GM21381 (cell line): ENCODE data around the gene HOXB6.

Source experiments
- ATAC-seq: cut with Tn5 transposase; IDR thresholded peaks from one replicate; pipeline ENCODE4 v1.9.1; 2021; ENCODE audit warnings: mild to moderate bottlenecking, moderate library complexity; ENCODE audit not compliant: unreplicated experiment

HOXB6 gene

DNA sequence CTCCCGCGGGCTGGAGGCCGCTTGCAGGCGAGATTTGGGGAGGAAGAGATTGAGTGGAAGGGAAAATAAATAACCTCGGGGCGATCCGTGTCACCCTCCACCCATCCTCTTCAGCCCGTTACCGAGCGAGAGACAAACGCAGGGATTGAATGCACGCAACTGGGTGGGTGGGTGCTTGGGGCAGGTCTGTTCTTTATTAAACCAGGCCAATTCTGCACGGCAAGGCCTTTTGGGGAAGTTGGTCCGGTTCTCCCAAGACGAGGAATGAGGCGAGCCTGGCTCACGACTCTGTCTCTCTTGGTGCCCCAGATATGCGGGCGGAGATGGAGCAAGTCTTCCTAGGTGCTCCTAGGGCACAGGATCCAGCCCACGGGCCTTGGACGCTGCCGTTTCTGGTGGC is 6.4 kb upstream of the HOXB6 start:
- ATAC-seq: no peak

DNA sequence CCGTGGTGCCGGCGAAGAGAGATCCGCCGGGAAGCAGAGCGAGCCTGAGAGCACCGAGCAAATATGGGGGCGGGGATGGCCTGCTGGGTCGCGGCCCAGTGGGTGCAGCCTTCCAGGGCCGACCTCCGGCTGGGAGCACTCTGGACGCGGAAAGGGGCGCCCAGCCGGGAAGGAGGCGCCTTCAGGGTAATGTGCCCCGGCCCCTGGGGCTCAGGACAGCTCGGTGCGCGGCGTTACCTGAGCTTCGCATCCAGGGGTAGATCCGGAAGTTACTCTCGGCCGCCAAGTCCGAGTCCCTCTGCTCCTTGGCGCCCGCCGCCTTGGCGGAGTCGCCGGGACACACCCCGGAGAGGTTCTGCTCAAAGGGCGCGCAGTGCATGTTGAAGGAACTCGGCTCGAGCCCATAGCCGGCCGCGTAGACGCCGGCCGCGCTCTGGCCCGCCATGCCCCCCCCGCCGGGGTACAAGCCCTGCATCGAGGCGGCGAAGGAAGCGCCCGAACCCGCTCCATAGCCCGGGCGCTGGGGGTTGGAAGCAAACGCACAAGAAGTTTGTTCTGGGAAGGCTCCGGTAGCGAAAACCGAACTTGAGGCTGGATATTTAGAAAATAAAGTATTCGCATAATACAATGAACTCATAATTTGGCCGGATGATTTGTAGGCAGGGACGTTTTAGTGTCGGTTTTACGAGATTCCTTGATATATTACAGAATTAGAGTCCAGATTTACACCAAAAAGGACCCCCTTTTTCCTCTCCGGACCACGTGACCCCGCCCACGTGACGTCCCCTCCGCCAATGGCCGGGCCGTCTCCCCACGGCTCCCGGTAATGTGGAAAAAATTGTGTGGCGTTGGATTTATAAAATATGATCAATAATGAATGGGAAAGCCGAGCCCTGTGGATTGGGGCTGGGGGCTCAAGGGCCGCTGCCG is 5.8 kb upstream of the HOXB6 start, which contains the start of gene HOXB7:
TSS of gene HOXB7 (minus strand) at position 736 of the 930 bp plus-strand sequence. CDS start at position 637, 99 bp downstream.
- ATAC-seq: no peak

DNA sequence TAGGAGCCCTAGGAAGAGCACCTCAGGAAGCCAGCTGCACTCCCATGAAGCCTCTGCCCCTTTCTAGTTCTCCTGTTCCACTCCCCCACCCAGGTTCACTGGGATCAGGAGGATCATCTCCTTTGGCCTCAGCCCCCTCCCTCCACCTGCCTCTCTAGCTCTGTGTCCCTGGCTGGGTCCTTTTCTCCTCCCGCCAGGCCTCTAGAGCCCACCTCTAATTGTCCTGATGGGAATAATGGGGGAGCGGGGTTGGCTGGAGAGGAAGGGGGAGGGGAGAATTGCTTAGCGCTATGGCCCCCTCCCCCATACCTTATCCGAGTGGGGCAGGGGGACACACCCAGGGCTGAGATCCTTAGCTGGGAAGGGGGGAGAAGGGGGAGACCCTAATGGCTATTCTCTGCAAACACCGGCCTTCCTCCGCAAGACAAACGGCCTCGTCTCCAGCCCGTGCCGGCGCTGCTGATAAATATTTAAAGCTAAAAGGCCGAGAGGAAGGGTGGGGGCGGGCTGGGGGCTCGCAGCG is 5.0 kb upstream of the HOXB6 start:
- ATAC-seq: no peak

DNA sequence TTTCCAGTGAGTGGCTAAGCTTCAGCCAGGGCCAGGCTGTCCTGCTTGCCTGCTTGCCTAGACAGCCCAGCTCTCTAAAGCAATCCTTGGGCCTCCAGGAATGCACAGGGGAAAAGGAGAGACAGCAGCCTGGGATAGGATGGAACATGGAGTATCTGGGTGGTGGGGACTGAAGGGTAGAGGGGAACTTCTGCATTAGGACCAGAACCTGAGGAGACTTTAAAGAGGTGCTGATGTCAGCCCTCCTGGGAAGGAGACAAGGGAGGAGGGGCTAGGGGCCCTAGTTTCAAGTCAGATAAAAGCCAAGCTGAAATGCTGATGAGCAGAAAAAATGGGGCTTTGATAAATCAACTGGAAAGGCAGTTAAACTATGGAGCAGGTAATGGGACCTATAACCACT is 4.2 kb upstream of the HOXB6 start:
- ATAC-seq: no peak

DNA sequence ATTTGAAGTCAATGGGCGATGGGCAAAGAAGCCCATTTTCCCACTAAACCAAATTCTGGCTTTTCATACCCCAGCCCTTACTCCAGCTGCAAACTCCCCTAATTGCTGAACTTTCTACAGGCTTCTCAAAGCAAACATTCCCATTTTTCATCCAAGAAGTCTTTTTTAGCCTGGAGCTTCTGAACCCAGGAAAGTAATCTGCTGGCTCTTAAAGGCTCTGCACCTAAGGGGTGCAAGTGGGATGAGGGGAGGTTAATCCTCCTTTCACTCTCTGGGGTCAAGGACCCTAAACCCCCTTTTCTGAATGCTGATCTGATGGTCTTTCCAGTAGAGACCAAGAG is 3.7 kb upstream of the HOXB6 start:
- ATAC-seq: no peak

DNA sequence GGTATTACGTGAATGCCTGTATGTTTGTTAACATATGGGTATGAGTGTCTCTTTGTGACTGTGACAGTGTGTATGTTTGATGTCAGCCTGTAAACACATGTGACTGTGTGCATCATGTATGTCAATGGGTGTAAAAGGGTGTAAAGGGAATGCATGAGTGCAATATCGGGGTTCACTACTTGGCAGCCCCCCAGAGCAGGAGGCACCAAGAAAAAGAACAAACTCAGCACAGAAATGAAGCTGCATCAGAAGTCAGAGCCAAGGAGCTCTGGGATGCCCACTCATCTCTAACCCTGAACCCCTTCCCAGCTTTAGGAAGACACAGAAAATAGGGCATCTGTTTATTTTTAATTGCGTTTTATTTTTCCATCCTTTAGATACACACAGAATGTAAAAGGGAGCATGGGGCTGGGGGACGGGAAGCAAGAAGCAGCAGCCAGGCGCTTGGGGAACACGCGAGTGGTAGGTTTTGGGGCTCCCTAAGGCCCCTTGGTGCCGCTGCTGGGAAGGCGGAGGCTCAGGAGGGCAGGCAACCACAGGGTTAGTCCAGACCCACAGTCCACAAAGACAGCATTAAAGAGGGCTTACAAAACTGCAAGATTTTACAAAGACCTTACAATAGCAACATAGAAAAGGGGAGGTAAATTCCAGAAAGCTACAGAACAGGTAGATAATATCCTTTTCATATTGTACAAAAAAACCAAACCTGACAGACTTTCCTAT is 2.3 kb upstream of the HOXB6 start:
- ATAC-seq: no peak

DNA sequence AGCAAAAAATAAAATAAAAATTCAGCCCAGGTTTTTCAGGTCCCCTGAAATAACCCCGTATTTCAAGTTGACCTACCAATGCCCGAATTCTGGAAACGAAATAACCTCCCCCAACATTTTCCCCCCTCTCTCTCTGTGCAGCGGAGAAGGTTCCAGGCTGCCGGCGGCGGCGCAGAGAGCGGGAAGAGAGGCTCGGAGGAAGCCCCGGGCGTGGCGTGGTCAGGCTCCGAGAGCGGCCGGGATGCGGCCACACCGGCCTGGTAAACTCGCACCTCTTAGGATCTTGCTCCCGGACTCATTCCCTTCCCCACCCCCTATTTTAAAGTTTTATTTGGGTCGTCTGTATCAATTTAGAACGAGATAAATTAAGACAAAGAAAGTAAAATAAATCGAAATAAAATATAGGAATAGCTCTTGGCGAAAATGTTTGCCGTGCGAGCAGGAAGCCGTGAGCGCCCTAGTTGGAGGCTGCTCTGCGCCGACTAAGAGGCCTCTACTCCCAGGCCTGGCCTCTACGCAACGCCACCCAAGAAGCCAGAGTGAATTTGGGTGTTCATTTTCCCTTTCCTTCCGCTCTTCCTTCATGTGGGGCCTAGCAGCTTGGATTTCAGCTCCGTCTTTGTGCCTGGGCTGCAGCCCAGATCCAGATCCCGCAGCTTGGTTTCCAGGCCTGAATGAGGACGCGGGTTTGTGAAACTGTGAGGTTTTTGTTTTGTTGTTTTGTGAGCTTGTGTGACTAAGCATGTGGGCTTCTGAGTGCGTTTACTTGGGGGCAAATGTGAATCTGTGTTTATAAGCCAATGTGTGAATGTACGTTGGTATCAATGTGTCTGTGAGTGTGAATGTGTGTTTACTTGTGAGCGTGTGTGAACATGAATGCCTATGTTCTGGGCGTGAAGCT is 1.5 kb upstream of the HOXB6 start:
- no peak for ATAC-seq

DNA sequence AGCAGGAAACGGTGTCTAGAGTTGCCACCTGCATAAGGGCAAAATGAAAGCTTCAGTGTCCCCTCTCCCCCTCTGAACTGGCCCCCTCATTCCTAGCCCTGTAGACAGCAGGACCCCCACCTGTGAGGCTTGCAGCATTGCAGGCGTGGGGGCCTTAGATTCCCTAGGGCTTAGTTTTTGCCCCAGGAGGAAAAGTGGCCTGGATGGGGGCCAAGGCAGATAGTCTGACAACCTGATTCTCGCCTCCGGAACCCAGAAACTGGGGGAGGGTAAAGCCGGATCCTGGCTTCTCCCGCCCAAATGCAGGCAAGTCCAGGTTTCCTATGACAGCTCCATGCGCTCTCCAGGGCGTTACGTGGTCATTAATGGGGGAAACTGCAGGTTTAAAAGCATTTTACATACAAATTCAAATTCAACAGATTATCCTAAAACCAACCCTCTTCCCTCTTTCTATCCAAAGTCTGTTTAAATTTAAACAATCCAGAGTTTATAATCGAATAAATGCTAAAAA is 678 bp upstream of the HOXB6 start:
- ATAC-seq: no peak

DNA sequence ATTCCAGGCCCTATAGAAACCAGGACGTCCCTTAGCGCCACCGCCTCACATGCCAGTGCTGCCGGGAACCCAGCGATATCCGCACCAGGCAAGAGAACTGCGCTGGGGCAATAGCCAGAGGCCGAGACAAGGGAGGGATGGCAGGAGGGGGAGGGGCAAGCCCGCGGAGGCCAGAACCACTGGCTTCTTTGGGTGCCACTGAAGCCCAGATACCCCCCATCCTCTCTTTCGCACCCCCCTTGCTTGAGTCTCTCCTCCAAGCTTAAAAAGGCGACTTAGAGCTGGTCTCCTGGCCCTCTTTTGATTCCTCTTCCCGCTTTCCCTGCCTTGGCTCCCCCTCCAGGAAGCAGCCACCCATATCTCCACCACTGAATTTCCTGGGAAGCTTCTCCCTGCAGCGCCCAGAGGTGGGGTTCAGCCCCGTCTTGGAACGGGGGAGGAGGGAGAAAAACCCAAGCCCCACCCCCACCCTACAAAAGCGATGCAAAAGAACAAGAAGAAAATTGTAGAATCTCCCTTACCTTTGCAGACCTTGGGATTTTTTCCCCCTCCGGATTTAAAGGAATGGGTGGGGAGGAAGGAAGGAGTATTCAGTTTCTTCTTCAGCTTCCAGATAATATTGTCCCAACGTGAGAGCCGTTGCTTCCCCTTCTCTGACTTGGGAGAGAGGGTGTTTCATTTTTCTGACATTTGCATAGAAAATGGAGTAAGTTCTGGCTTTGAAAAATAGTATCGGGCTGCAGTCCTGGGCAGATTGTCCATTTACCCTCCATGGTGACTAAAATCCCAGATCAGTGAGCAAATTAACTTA is 622 bp downstream of the HOXB6 start:
- ATAC-seq: no peak

DNA sequence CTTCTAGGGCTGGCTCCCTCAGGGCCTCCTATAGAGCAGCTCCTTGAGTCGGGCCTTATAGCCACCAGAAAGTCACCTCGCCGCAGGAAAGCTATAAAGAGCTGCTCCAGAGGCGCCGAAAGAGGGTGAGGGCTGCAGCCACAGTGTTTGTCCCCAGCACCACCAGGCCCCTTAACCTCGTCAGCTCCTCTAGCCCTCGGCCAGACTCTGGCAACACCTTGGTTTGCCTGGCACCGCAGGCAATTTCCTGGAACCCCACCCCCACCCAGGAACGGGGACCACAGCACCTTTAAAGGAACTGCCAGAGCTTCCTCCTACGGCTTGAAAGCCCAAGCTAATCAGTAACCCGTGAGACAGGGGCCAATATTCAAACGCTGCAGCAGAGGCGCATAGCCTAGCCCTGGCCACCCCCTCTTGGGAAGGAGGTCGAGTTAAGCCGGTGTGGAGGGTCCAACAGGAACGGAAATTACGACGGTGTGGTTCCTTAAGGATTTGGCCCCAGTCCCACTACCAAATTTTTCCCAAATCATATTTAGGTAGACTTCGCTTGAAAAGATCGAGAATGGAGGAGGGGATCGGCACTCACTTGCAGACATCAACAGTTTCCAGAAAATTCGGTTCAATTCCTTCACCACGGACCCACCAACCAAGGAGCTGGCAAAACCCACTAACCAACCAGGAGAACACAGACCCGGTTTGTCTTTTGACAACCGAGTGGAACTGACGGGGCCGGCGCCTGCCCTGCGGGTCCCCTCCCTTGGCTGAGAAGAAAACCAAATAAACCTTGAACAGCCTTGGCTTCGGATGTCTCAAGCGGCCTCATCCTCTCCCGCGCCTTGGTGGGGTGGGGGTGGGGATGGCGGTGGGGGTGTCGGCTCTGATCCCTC is 3.0 kb downstream of the HOXB6 start:
- ATAC-seq: no peak

DNA sequence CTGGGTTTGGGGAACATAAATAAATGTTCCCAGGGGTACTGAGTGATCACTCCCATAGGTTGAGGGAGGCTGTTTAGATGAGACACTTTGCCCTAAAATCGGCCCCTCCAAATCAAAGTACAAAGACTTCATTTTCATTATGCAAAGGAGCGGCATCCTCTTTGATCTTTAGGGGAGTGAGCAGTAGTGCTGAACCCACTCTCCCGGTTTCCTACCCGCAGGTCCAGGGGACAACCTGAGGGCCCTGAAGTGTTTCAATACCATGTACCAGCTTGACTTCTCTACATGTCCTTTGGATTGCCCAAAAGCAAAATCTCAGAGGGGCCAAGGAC is 3.6 kb downstream of the HOXB6 start:
- no peak for ATAC-seq

DNA sequence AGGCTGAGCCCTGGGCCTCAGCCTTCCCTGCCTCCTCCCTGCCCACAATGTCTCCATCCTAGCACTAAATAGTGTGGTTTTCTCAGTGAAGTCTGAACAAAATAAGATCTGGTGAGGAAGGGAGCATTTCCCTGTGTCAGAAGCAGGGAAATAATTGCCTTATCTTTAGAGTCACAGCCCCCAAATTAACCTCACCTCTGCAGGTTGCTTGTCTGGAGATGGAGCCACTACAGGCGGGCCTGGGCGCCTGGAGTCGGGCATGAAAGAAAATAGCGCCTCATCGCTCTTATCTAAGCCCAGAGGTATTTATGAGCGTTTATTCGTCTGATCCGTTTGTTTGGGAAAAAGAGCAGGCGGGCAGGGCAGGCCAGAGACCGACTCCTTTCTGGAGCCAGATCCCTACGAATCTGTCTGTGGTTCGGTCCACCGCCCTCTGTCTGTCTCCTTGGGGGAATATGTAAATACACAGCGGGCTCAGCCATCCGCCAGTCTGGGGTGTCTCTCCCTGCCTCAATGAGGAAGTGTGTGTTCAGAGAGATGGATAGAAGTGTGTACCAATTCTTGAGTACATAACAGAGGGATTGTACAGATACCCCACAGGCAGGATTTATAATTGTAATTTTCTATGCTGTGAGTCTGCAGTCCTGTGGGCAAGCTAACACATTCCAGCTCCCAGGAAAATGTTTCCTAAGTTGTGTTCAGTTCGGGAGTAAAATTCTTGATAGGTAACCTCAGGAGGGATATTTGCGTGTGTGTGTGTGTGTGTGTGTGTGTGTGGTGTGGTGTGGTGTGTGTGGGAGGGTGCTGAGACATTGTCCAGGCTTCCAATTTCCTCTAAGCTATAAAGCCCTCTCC is 4.3 kb downstream of the HOXB6 start:
- ATAC-seq: no peak

DNA sequence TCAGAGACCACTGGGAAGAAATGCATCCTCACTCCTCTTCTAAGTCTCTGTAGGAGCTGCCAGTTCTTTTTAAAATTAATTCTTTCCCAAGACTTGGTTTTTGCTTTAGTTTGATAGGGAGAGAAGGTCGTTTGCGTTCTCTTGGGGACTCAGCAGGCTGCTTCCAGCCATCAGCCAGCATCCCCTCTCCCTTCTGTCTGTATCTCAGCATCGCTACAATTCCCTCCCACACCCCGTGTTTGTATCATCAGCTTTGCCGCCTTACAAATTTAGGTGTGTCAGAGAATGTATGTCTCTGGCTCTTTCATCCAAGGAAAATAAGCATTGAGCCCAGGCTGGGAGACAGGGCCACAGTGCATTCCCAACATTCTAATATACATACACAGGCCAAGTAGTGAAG is 5.4 kb downstream of the HOXB6 start:
- no peak for ATAC-seq

DNA sequence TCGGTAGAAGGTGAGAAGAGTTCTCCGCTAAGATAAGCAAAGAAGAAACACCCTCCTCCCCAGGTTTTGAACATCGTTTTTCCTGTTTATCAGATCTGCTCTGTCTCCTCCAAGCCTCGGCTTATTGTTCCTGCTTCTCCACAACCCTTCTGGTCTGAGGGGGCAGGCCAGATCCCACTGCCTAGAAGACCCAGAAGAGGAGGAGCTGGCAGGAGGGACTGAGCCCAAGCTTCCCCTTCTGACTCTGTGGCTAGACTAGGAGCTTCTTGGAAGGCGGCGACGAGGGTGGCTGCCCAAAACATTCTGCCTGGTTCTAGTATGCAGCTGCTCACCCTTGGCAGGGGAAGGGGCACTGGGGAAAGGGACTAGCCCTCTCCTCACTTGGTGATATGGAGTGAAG is 6.0 kb downstream of the HOXB6 start:
- ATAC-seq: no peak

DNA sequence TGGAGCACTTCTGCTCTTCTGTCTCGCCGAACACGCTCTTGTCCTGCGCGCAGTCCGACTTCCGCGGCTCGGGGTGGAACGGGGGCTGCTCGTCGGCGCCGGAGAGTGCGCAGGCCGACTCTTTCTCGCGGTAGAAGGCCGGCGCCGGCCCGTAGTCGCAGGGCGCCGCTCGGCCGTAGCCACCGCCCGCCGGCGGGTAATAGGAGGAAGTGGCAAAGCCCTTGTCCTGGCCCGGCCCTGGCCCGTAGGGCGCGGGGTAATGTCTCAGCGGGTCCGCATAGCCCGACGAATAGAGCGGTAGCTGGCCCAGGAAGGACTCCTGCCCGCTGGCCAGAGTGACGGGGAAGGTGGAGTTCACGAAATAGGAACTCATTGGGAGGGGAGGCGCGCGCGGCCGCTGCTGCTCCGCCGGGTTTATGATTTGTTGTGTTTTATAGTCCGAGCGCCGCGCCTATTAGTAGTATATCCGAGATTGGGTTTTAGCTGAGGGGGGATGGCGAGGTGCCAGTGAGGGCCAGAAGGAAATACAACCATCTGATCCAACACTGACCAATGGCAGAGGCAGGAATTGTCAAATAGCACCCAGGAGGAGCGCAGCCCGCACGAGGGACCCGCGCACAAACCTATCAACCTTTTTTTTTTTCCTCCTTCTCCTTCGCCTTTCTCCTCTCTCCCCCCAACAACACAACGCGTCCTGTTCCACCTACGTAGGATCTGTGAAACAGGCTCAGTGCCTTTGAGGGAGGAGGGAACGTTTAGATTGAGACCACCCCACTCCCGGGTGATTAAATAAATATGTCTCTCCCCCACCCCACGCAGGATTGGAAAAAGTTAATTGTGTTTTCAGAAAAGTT is 6.8 kb downstream of the HOXB6 start:
- ATAC-seq: no peak

DNA sequence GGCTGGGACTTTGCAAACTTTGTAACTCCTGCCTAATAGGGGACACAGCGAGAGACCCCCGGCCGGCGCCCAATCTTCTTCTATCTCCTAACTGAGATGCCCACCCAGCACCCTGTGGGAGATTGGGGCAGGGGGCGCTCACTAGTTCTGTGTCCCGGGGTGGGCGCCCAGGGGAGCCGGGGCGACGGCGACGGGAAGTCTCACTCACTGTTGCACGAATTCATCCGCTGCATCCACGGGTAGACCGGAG is 7.3 kb downstream of the HOXB6 start:
- no peak for ATAC-seq

DNA sequence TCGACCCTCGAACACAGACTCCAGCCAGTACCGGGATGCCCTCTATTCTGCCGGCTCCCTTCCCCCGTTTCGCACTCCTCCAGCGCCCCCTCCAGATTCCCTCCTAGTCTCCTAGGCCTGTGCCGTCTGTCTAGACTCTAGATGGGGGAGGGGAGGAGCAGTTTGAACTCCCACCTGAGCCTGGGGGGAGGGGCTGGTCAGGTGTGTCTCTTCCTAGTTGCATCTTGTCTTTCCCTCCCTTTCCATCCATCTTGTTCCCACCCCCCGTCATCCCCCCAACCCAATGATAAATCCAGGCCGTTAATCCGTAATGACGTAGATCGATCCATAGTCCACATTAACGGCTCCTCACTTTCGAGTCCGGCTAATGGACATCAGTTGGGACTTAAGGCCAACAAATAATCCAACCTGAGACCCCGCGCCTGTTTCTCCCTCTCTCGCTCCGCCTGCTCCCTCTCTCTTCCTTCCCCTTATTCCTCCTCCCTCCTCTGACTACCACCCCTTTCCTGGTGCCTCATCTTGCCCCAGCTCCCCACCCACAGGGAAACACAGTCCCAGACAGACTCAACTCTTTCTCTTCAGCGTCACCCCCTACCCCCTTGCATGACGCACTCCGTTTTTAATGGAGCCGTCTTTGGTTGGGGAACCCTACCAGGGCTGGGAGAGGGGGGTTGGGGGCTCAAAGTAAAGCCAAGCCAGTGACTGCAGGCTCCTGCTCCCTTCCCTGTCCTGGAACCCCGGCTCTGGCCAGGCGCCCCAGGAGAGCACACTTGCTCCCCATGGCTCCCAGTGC is 7.9 kb downstream of the HOXB6 start:
- ATAC-seq: no peak
